Measurements from ENCODE around the gene CTNNA2. TPM values are rescaled to one million over a fixed set of nuclear protein-coding genes. Genes with fewer than 3 reads are reported as not detected.

CTNNA2 gene
- total RNA-seq, 1 experiment from 2014 or later = 2.6 TPM

DNA sequence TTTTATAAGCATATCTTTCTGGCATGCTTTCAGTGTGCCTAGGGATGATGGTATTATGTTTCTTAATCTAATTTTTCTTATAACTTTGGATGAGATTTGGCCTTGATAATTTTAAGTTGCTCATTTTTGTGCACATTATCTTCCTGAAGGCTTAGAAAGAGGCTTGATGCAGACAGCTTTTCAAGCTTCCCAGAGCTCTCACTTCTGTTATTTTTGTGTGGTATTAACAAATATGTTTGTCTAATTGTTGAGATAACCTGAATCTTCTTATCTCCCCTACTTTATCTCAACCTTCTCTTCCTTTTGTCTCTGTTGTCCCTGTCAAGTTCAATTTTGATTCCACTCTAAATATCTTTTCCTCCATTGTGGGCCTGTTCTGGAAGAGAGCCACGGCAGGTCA is 904.9 kb downstream of the CTNNA2 start:
- no peaks in the 10 kb centered on the region for H3K36me3 ChIP-seq (replicated peaks; ENCODE audit: control insufficient read depth, insufficient read depth, low read length)
- no peak overlapping the region for H3K4me3 ChIP-seq (ENCODE audit: insufficient read depth, low read depth, low read length)
- DNase-seq = no peak
- no peaks in the 10 kb centered on the region for H3K27me3 ChIP-seq (ENCODE audit: control insufficient read depth, insufficient read depth, low read length)

- Histone ChIP-seq H3K27me3 (ENCODE audit: control insufficient read depth, insufficient read depth, low read length) (no peaks in the 10 kb centered on the region), H3K4me3 (ENCODE audit: insufficient read depth, low read depth, low read length) (no peak overlapping the region), H3K36me3 (replicated peaks; ENCODE audit: control insufficient read depth, insufficient read depth, low read length) (no peaks in the 10 kb centered on the region)
- no peak for DNase-seq
These were observed 907.8 kb downstream of the CTNNA2 start for GRCh38 chr2:80420530-80421208.

DNA sequence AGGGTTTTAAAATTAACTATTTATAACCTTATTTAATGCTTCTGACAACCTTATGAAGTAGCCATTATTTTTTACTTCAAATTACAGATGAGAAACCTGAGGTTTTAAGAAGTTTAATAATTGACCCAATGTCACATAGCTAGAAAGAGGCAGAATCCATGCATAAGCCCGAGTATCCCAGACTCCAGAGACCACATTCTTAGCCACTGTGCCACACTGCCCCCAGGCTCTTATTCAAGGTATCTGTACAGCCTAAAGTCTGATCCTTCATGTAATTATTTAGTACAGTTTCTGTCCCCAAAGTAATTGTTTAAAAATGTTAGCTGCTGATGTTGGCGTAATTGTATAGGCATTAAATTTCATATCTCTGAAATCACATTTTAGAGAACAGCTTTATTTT is 916.4 kb downstream of the CTNNA2 start:
- H3K4me3 ChIP-seq (ENCODE audit: insufficient read depth, low read depth, low read length) = no peak overlapping the region
- no peaks in the 10 kb centered on the region for H3K36me3 ChIP-seq (replicated peaks; ENCODE audit: control insufficient read depth, insufficient read depth, low read length)
- no peaks in the 10 kb centered on the region for H3K27me3 ChIP-seq (ENCODE audit: control insufficient read depth, insufficient read depth, low read length)
- no peak for DNase-seq

DNA sequence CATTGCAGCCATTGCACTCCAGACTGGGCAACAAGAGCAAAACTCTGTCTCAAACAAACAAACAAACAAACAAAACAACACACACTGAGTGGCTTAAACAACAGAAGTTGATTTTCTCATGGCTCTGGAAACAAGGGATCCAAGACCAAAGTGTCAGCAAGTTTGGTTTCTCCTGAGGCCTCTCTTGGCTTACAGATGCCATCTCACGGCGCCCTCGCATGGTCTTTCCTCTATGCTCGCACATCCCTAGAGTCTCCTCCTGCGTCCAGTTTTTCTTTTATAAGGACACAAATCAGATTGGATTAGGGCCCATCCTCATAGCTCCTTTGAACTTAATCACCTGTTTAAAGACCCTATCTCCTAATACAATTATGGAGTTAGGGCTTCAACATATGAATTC is 925.1 kb downstream of the CTNNA2 start:
- no peaks in the 10 kb centered on the region for H3K27me3 ChIP-seq (ENCODE audit: control insufficient read depth, insufficient read depth, low read length)
- DNase-seq = no peak
- H3K4me3 ChIP-seq (ENCODE audit: insufficient read depth, low read depth, low read length) = no peak overlapping the region
- H3K36me3 ChIP-seq (replicated peaks; ENCODE audit: control insufficient read depth, insufficient read depth, low read length) = no peaks in the 10 kb centered on the region

- no peak for DNase-seq
- Histone ChIP-seq H3K27me3 (ENCODE audit: control insufficient read depth, insufficient read depth, low read length) (no peaks in the 10 kb centered on the region), H3K4me3 (ENCODE audit: insufficient read depth, low read depth, low read length) (no peak overlapping the region), H3K36me3 (replicated peaks; ENCODE audit: control insufficient read depth, insufficient read depth, low read length) (no peaks in the 10 kb centered on the region)
These were observed 925.8 kb downstream of the CTNNA2 start for GRCh38 chr2:80438686-80439085.

GRCh38 chr2:80454628-80455027 is 941.8 kb downstream of the CTNNA2 start:
- H3K36me3 ChIP-seq (replicated peaks; ENCODE audit: control insufficient read depth, insufficient read depth, low read length) = no peaks in the 10 kb centered on the region
- no peak overlapping the region for H3K4me3 ChIP-seq (ENCODE audit: insufficient read depth, low read depth, low read length)
- H3K27me3 ChIP-seq (ENCODE audit: control insufficient read depth, insufficient read depth, low read length) = no peaks in the 10 kb centered on the region
- DNase-seq = no peak

- no peak for DNase-seq
- Histone ChIP-seq H3K27me3 (ENCODE audit: control insufficient read depth, insufficient read depth, low read length) (no peaks in the 10 kb centered on the region), H3K36me3 (replicated peaks; ENCODE audit: control insufficient read depth, insufficient read depth, low read length) (no peaks in the 10 kb centered on the region), H3K4me3 (ENCODE audit: insufficient read depth, low read depth, low read length) (no peak overlapping the region)
These were observed 946.2 kb downstream of the CTNNA2 start for GRCh38 chr2:80459028-80459427.

- no peak overlapping the region for H3K4me3 ChIP-seq (ENCODE audit: insufficient read depth, low read depth, low read length)
- no peaks in the 10 kb centered on the region for H3K36me3 ChIP-seq (replicated peaks; ENCODE audit: control insufficient read depth, insufficient read depth, low read length)
- H3K27me3 ChIP-seq (ENCODE audit: control insufficient read depth, insufficient read depth, low read length) = no peaks in the 10 kb centered on the region
- peak; percentile 14 for DNase-seq
These were observed 948.8 kb downstream of the CTNNA2 start for GRCh38 chr2:80461505-80462197.

- no peaks in the 10 kb centered on the region for H3K27me3 ChIP-seq (ENCODE audit: control insufficient read depth, insufficient read depth, low read length)
- no peak for DNase-seq
- no peak overlapping the region for H3K4me3 ChIP-seq (ENCODE audit: insufficient read depth, low read depth, low read length)
- no peaks in the 10 kb centered on the region for H3K36me3 ChIP-seq (replicated peaks; ENCODE audit: control insufficient read depth, insufficient read depth, low read length)
These were observed 949.8 kb downstream of the CTNNA2 start for GRCh38 chr2:80462654-80463053.

DNA sequence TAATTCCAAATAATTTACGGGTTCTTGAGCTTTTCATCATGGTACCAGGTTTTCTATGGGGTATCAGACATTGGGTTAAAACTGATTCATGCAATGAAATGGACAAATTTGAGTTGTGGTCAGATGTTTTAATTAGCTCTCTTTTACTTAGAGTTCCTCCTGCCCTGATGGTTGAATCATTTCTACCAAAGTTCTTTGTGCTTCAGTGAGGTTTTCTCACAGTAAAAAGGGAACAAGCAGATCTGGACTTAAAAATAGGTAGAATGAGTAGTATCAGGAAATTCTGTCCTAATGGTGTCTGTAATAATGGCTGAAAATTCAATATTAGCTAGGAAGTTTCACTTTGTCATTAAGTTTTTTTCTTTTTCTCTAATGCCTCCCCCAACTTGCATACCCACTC is 951.4 kb downstream of the CTNNA2 start:
- Histone ChIP-seq H3K36me3 (replicated peaks; ENCODE audit: control insufficient read depth, insufficient read depth, low read length) (no peaks in the 10 kb centered on the region), H3K27me3 (ENCODE audit: control insufficient read depth, insufficient read depth, low read length) (no peaks in the 10 kb centered on the region), H3K4me3 (ENCODE audit: insufficient read depth, low read depth, low read length) (no peak overlapping the region)
- no peak for DNase-seq

DNA sequence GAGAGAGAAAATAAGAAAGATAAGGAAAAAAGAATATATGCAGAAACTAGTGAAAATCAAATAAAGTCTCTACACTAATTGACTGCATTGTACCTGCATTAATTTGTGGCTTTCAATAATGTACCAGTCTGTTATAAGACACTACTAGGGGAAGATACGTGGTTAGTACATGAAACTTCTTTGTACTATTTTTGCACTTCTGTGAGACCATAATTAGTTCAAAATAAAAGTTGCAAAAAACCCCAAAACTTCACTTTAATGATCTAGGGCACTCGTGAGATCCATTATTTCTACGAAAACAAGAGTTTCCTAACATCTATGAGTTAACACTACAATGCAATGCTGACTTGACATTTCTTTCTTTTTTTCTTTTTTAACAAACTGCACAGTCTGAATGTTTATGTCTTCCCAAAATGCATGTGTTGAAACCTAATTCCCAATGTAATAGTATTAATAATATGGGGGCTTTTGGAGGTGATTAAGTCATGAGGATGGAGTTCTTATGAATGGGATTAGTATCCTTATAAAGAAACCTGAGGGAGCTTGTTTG is 954.5 kb downstream of the CTNNA2 start:
- no peak overlapping the region for H3K4me3 ChIP-seq (ENCODE audit: insufficient read depth, low read depth, low read length)

GRCh38 chr2:80469428-80469827 is 956.6 kb downstream of the CTNNA2 start:
- DNase-seq = no peak
- no peaks in the 10 kb centered on the region for H3K36me3 ChIP-seq (replicated peaks; ENCODE audit: control insufficient read depth, insufficient read depth, low read length)
- no peaks in the 10 kb centered on the region for H3K27me3 ChIP-seq (ENCODE audit: control insufficient read depth, insufficient read depth, low read length)
- no peak overlapping the region for H3K4me3 ChIP-seq (ENCODE audit: insufficient read depth, low read depth, low read length)

More for the DNA sequence above, 954.5 kb downstream of the CTNNA2 start:
- Histone ChIP-seq H3K36me3 (replicated peaks; ENCODE audit: control insufficient read depth, insufficient read depth, low read length) (no peaks in the 10 kb centered on the region), H3K27me3 (ENCODE audit: control insufficient read depth, insufficient read depth, low read length) (no peaks in the 10 kb centered on the region)
- no peak for DNase-seq

DNA sequence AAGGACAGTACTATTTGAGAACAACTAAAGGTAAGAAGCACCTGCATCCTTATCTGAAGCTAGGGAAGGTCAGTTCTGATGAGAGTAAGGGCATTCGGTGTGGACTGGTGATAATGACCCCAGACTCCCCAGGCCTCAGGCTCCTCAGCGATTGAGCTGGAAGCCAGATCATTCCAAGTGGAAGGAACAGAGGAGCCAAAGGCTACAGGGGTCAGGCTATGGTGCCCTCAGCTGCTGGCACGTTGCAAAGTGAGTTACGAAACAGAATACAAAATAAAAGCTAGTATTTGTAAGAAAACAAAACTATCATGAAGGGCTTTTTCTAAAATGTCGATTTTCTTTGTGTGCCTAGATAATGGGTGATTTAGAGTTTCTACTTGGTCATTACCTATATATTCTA is 960.2 kb downstream of the CTNNA2 start:
- Histone ChIP-seq H3K36me3 (replicated peaks; ENCODE audit: control insufficient read depth, insufficient read depth, low read length) (no peaks in the 10 kb centered on the region), H3K27me3 (ENCODE audit: control insufficient read depth, insufficient read depth, low read length) (no peaks in the 10 kb centered on the region), H3K4me3 (ENCODE audit: insufficient read depth, low read depth, low read length) (no peak overlapping the region)
- no peak for DNase-seq

DNA sequence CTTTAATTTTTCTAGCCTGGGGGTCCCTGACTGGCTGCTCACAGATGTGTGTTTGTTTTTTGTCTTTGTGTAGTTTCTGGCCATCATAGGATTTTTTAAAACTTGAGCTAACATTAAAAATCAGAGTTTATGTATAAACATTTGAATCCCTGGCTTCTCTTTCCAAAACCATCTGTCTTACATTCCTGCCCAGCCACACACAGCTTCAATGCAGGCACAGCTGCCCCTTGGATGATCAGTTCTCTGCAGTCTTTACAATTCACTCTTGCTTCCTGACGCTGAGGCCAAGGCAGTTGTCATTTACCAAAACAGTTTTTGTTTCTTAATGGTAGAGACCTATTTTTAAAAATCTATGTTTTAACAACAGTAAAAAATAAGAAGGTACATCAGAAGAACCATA is 960.9 kb downstream of the CTNNA2 start:
- DNase-seq = no peak
- Histone ChIP-seq H3K4me3 (ENCODE audit: insufficient read depth, low read depth, low read length) (no peak overlapping the region), H3K36me3 (replicated peaks; ENCODE audit: control insufficient read depth, insufficient read depth, low read length) (no peaks in the 10 kb centered on the region), H3K27me3 (ENCODE audit: control insufficient read depth, insufficient read depth, low read length) (no peaks in the 10 kb centered on the region)

GRCh38 chr2:80475970-80476369 is 963.1 kb downstream of the CTNNA2 start:
- Histone ChIP-seq H3K4me3 (ENCODE audit: insufficient read depth, low read depth, low read length) (no peak overlapping the region), H3K27me3 (ENCODE audit: control insufficient read depth, insufficient read depth, low read length) (no peaks in the 10 kb centered on the region), H3K36me3 (replicated peaks; ENCODE audit: control insufficient read depth, insufficient read depth, low read length) (no peaks in the 10 kb centered on the region)
- DNase-seq = no peak
